ENCODE measurements around the gene ATP2B2. TPM values are rescaled to one million over a fixed set of nuclear protein-coding genes. Genes with fewer than 3 reads are reported as not detected.

Gene ATP2B2
- total and polyA plus RNA-seq, 2 experiments from 2014 or later, result 0.42 to 0.63 TPM

- TF ChIP-seq, protein P1, sequence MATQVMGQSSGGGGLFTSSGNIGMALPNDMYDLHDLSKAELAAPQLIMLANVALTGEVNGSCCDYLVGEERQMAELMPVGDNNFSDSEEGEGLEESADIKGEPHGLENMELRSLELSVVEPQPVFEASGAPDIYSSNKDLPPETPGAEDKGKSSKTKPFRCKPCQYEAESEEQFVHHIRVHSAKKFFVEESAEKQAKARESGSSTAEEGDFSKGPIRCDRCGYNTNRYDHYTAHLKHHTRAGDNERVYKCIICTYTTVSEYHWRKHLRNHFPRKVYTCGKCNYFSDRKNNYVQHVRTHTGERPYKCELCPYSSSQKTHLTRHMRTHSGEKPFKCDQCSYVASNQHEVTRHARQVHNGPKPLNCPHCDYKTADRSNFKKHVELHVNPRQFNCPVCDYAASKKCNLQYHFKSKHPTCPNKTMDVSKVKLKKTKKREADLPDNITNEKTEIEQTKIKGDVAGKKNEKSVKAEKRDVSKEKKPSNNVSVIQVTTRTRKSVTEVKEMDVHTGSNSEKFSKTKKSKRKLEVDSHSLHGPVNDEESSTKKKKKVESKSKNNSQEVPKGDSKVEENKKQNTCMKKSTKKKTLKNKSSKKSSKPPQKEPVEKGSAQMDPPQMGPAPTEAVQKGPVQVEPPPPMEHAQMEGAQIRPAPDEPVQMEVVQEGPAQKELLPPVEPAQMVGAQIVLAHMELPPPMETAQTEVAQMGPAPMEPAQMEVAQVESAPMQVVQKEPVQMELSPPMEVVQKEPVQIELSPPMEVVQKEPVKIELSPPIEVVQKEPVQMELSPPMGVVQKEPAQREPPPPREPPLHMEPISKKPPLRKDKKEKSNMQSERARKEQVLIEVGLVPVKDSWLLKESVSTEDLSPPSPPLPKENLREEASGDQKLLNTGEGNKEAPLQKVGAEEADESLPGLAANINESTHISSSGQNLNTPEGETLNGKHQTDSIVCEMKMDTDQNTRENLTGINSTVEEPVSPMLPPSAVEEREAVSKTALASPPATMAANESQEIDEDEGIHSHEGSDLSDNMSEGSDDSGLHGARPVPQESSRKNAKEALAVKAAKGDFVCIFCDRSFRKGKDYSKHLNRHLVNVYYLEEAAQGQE (IDR thresholded peaks at IDR 0.05; ENCODE audit: unreplicated experiment), result no peak
- no peak for TF ChIP-seq EZH2 (IDR thresholded peaks at IDR 0.05; ENCODE audit: low read depth, unreplicated experiment)
- TF ChIP-seq ZNF114 (CRISPR knock-in tag; IDR thresholded peaks at IDR 0.05), result no peak
- TF ChIP-seq JUNB (IDR thresholded peaks at IDR 0.05; ENCODE audit: unreplicated experiment), result no peak
These were observed 135.0 kb downstream of the ATP2B2 start (continued) for GRCh38 chr3:10370429-10370828.

DNA sequence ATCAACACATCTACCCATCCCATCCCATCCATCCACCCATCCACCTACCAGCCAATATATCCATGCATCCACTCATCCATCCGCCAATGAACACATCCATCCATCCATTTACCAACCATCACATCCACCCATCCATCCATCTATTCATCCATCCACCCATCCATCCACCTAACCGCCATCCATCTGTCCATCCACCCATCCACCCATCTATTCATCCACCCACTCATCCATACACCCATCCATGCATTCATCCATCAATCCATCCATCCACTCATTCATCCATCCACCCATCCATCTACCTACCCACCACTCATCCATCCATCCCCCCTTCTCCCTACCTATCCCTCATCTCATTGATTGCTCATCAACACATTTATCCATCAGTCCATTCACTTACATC, 136.9 kb downstream of the ATP2B2 start:
- no peak overlapping the region for H3K4me3 ChIP-seq
- H2AFZ ChIP-seq, result no peak overlapping the region
- H3K79me2 ChIP-seq (replicated peaks; ENCODE audit: insufficient read depth), result no peaks in the 10 kb centered on the region
- H3K27me3 ChIP-seq (ENCODE audit: insufficient read depth), result no peaks in the 10 kb centered on the region
- no peak overlapping the region for H3K4me2 ChIP-seq
- H3K4me1 ChIP-seq (ENCODE audit: insufficient read depth), result peaks cover 10% of the 10 kb centered on the region
- H4K20me1 ChIP-seq (replicated peaks; ENCODE audit: insufficient read depth), result no peaks in the 10 kb centered on the region
- no peaks in the 10 kb centered on the region for H3K36me3 ChIP-seq (ENCODE audit: insufficient read depth)
- TF ChIP-seq, protein P1 (IDR thresholded peaks at IDR 0.05; ENCODE audit: unreplicated experiment), result no peak
- no peak for TF ChIP-seq STAT1 (IDR thresholded peaks at IDR 0.05; ENCODE audit: unreplicated experiment)
- TF ChIP-seq NANOG (IDR thresholded peaks at IDR 0.05; ENCODE audit: borderline replicate concordance), result no peak
- TF ChIP-seq, protein P2, sequence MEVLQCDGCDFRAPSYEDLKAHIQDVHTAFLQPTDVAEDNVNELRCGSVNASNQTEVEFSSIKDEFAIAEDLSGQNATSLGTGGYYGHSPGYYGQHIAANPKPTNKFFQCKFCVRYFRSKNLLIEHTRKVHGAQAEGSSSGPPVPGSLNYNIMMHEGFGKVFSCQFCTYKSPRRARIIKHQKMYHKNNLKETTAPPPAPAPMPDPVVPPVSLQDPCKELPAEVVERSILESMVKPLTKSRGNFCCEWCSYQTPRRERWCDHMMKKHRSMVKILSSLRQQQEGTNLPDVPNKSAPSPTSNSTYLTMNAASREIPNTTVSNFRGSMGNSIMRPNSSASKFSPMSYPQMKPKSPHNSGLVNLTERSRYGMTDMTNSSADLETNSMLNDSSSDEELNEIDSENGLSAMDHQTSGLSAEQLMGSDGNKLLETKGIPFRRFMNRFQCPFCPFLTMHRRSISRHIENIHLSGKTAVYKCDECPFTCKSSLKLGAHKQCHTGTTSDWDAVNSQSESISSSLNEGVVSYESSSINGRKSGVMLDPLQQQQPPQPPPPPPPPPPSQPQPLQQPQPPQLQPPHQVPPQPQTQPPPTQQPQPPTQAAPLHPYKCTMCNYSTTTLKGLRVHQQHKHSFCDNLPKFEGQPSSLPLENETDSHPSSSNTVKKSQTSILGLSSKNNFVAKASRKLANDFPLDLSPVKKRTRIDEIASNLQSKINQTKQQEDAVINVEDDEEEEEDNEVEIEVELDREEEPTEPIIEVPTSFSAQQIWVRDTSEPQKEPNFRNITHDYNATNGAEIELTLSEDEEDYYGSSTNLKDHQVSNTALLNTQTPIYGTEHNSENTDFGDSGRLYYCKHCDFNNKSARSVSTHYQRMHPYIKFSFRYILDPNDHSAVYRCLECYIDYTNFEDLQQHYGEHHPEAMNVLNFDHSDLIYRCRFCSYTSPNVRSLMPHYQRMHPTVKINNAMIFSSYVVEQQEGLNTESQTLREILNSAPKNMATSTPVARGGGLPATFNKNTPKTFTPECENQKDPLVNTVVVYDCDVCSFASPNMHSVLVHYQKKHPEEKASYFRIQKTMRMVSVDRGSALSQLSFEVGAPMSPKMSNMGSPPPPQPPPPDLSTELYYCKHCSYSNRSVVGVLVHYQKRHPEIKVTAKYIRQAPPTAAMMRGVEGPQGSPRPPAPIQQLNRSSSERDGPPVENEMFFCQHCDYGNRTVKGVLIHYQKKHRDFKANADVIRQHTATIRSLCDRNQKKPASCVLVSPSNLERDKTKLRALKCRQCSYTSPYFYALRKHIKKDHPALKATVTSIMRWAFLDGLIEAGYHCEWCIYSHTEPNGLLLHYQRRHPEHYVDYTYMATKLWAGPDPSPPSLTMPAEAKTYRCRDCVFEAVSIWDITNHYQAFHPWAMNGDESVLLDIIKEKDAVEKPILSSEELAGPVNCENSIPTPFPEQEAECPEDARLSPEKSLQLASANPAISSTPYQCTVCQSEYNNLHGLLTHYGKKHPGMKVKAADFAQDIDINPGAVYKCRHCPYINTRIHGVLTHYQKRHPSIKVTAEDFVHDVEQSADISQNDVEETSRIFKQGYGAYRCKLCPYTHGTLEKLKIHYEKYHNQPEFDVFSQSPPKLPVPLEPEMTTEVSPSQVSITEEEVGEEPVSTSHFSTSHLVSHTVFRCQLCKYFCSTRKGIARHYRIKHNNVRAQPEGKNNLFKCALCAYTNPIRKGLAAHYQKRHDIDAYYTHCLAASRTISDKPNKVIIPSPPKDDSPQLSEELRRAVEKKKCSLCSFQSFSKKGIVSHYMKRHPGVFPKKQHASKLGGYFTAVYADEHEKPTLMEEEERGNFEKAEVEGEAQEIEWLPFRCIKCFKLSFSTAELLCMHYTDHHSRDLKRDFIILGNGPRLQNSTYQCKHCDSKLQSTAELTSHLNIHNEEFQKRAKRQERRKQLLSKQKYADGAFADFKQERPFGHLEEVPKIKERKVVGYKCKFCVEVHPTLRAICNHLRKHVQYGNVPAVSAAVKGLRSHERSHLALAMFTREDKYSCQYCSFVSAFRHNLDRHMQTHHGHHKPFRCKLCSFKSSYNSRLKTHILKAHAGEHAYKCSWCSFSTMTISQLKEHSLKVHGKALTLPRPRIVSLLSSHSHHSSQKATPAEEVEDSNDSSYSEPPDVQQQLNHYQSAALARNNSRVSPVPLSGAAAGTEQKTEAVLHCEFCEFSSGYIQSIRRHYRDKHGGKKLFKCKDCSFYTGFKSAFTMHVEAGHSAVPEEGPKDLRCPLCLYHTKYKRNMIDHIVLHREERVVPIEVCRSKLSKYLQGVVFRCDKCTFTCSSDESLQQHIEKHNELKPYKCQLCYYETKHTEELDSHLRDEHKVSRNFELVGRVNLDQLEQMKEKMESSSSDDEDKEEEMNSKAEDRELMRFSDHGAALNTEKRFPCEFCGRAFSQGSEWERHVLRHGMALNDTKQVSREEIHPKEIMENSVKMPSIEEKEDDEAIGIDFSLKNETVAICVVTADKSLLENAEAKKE (CRISPR knock-in tag; IDR thresholded peaks at IDR 0.05), result no peak
- no peak for TF ChIP-seq JUNB (IDR thresholded peaks at IDR 0.05; ENCODE audit: unreplicated experiment)
- TF ChIP-seq, protein P3, sequence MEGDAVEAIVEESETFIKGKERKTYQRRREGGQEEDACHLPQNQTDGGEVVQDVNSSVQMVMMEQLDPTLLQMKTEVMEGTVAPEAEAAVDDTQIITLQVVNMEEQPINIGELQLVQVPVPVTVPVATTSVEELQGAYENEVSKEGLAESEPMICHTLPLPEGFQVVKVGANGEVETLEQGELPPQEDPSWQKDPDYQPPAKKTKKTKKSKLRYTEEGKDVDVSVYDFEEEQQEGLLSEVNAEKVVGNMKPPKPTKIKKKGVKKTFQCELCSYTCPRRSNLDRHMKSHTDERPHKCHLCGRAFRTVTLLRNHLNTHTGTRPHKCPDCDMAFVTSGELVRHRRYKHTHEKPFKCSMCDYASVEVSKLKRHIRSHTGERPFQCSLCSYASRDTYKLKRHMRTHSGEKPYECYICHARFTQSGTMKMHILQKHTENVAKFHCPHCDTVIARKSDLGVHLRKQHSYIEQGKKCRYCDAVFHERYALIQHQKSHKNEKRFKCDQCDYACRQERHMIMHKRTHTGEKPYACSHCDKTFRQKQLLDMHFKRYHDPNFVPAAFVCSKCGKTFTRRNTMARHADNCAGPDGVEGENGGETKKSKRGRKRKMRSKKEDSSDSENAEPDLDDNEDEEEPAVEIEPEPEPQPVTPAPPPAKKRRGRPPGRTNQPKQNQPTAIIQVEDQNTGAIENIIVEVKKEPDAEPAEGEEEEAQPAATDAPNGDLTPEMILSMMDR (conservative IDR thresholded peaks at IDR 0.05; ENCODE audit: low read depth in 2 of 2), result no peak
- no peak for TF ChIP-seq POLR2AphosphoS5 (IDR thresholded peaks at IDR 0.05; ENCODE audit: low read depth)
- no peak for TF ChIP-seq EZH2 (IDR thresholded peaks at IDR 0.05; ENCODE audit: low read depth, unreplicated experiment)
- Mint-ChIP-seq H3K36me3 (ENCODE audit: low read depth) (0 out of 3 replicates have a peak, but pooled peaks cover 3% of the 10 kb centered on the region), H3K27ac (no peak overlapping the region), H3K4me1 (peaks cover 28% of the 10 kb centered on the region), H3K9me3 (peaks cover 7% of the 10 kb centered on the region; the same call in 2 of the 3 replicates), H3K27me3 (ENCODE audit: insufficient read depth, low read depth, poor library complexity) (peaks cover 4% of the 10 kb centered on the region), H3K4me3 (no peak overlapping the region)
- no peaks in the 10 kb centered on the region for H3F3A ChIP-seq (replicated peaks; ENCODE audit: low read depth)
- DNase-seq (ENCODE audit: low spot score), result no peak
- no peak overlapping the region for H3K27ac ChIP-seq (ENCODE audit: low read depth)
- peaks cover 10% of the 10 kb centered on the region; the same call in 1 of the 2 replicates for H3K9me2 ChIP-seq (ENCODE audit: insufficient read depth)
- no peak for ATAC-seq

All from GM23338 (cell line).